ENCODE measurements around the gene PSD. TPM values are rescaled to one million over a fixed set of nuclear protein-coding genes. Genes with fewer than 3 reads are reported as not detected.

PSD gene
- total RNA-seq (1 to 10 TPM; 4.6 to 9.4 (median 6.6) TPM), polyA plus RNA-seq (5.7 TPM)
- long read RNA-seq, donor 1, partial matches to known transcripts, result 1 of 3 reads
- long read RNA-seq, donor 1, other reads (novel, unspliced or antisense), result 2 of 3 reads
- long read RNA-seq, donor 2, partial matches to known transcripts, result 0 of 4 reads
- long read RNA-seq, donor 2, other reads (novel, unspliced or antisense), result 4 of 4 reads
- long read RNA-seq, donor 3, partial matches to known transcripts, result 0 of 1 reads
- long read RNA-seq, donor 3, other reads (novel, unspliced or antisense), result 1 of 1 reads
- long read RNA-seq, donor 4, partial matches to known transcripts, result 0 of 12 reads
- long read RNA-seq, donor 4, other reads (novel, unspliced or antisense), result 12 of 12 reads

DNA sequence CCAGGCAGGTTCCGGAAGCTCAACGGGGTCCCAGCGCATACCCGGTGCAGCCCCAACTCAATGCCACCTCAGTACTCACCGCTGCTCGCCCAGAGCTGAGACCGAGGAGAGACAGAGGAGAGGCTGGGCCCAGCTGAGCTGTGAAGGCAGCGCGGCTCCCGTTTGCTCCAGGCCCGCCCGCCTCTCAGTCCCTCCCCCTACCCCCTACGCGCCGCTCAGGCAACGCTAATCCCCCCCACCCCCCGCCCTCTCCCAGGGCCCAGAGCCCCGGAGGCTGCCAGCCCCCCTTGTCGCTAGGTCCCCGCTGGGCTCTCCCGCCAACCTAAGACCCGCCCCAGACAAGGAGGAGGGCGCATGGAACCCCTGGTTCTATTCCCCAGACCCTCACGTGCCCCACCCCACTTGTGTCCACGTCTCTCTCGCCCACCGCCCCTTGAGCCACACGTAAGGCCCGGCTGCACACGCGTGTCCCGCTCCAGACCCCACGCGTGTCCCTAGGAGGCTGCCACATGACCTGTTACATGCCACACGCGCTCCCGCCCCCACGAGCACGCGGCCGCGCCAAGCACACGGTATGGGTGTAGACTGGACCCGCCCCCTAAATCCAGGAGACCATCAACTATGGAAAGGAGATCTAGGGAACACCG lies at the start of gene PSD:
TSS of gene PSD (minus strand) at position 164 of the 647 bp plus-strand sequence. CDS start 1,747 bp downstream, outside the sequence.
- peak in 1 of 3 donors; percentile 56 for DNase-seq
- Histone ChIP-seq H3K4me3 (ENCODE audit: low read length) (peak within 1 kb of the TSS; percentile 8), H3K27ac (ENCODE audit: low read length) (no peak within 1 kb of the TSS), H3K9me3 (ENCODE audit: control insufficient read depth, low read length) (no peaks in the 10 kb centered on the region), H3K4me1 (ENCODE audit: control insufficient read depth, insufficient read depth, low read length) (peaks cover 3% of the 10 kb centered on the region), H3K27me3 (ENCODE audit: control insufficient read depth, insufficient read depth) (no peaks in the 10 kb centered on the region)
- intact Hi-C loops (cut with DNase I), result no loop called here
- ATAC-seq, result no peak
- 2% methylated on average over 45 of the region's 45 CpGs for WGBS

DNA sequence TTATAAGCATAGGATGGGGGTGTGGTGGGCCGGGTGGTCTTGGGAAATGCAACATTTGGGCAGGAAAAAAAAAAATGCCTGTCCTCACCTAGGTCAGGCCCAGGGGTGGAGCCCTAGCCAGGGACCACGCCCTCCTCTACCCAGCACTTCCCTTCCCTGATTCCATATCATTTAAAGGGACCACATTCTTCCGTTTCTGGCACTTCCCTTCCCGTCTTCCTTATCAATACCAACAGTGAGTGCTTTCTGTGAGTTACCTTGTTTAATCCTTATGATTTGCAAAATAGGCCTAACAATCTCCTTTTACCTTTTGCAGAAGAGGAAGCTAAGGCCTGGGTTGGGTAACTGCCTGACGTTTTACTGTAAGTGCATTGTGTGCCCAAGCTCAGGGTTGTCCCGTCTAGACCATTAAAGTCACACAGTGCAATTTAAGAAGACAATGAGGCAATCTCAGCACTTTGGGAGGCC lies 49.4 kb upstream of the PSD start:
- ATAC-seq, result no peak
- no peak overlapping the region for H3K27ac ChIP-seq (ENCODE audit: low read length)
- 54% methylated on average over 6 of the region's 6 CpGs for WGBS

DNA sequence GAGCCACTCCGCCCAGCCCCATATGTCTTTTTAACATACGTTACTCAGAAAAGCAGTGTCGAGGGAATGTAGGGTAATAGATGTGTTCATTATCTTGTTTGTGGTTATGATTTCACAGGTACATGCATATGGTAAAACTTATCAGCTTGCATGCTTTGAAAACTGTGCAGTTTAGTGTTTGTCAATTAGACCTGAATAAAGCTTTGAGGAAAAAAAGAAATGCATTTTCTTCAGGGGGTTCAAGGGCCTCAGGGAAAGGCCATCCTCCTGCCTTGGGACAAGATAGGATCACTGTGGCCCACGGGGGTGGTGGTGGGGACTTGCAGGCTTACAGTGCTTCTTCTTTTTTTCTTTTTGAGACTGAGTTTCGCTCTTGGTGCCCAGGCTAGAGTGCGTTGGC lies 48.7 kb upstream of the PSD start:
- DNase-seq, result no peak
- H3K9me3 ChIP-seq (ENCODE audit: control insufficient read depth, low read length), result no peaks in the 10 kb centered on the region
- peaks cover 3% of the 10 kb centered on the region for H3K4me1 ChIP-seq (ENCODE audit: control insufficient read depth, insufficient read depth, low read length)
- H3K4me3 ChIP-seq (ENCODE audit: low read length), result no peak overlapping the region
- no peaks in the 10 kb centered on the region for H3K27me3 ChIP-seq (ENCODE audit: control insufficient read depth, insufficient read depth)
- WGBS, result 89% methylated on average over 6 of the region's 6 CpGs
- no peak for ATAC-seq
- no peak overlapping the region for H3K27ac ChIP-seq (ENCODE audit: low read length)
- intact Hi-C loops (cut with DNase I), result no loop called here

More for the DNA sequence above, 49.4 kb upstream of the PSD start:
- no peak overlapping the region for H3K4me3 ChIP-seq (ENCODE audit: low read length)
- no peaks in the 10 kb centered on the region for H3K27me3 ChIP-seq (ENCODE audit: control insufficient read depth, insufficient read depth)
- no peak for DNase-seq
- H3K4me1 ChIP-seq (ENCODE audit: control insufficient read depth, insufficient read depth, low read length), result no peaks in the 10 kb centered on the region
- no peaks in the 10 kb centered on the region for H3K9me3 ChIP-seq (ENCODE audit: control insufficient read depth, low read length)
- intact Hi-C loops (cut with DNase I), result no loop called here

DNA sequence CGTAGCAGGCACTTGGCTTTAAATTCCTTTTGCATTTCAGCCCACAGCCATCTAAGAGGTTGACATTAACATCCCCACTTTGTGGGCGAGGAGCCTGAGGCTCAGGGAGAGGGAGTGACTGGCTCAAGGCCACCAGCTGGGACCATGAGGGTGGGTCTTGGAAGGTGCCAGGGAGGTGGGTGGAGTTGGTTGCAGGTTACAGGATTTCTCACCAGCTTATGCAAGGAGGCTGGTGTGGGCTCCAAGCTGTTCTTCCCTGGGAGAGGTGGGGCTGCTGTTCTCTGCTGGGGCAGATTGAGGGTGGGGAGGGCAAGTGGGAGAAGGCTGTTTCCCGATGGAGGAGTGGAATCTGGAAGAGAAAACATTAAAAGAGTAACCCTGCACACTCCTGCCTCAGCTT lies 46.9 kb upstream of the PSD start:
- H3K4me3 ChIP-seq (ENCODE audit: low read length), result no peak overlapping the region
- no peaks in the 10 kb centered on the region for H3K27me3 ChIP-seq (ENCODE audit: control insufficient read depth, insufficient read depth)
- ATAC-seq (no peak), DNase-seq (no peak)
- peaks cover 4% of the 10 kb centered on the region for H3K4me1 ChIP-seq (ENCODE audit: control insufficient read depth, insufficient read depth, low read length)
- H3K9me3 ChIP-seq (ENCODE audit: control insufficient read depth, low read length), result no peaks in the 10 kb centered on the region
- intact Hi-C loops (cut with DNase I), result no loop called here
- H3K27ac ChIP-seq (ENCODE audit: low read length), result no peak overlapping the region
- 62% methylated on average over 3 of the region's 3 CpGs for WGBS

DNA sequence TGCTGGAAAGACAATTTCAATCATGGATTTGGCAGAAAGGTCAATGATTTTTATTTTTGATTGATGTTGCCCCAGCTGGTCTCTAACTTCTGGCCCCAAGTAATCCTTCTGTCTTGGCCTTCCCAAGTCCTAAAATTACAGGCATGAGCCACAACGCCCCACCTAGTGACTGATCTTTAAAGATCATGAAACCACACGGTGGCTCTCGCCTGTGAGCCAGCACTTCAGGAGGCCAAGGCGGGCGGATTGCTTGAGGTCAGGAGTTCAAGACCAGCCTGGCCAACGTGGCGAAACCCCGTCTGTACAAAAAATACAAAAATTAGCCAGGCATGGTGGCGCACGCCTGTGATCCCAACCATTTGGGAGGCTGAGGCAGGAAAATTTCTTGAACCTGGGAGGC lies 45.4 kb upstream of the PSD start:
- no peak for ATAC-seq
- Histone ChIP-seq H3K27ac (ENCODE audit: low read length) (no peak overlapping the region), H3K4me1 (ENCODE audit: control insufficient read depth, insufficient read depth, low read length) (peaks cover 4% of the 10 kb centered on the region), H3K27me3 (ENCODE audit: control insufficient read depth, insufficient read depth) (no peaks in the 10 kb centered on the region), H3K4me3 (ENCODE audit: low read length) (no peak overlapping the region), H3K9me3 (ENCODE audit: control insufficient read depth, low read length) (no peaks in the 10 kb centered on the region)
- intact Hi-C loops (cut with DNase I), result no loop called here
- WGBS, result 87% methylated on average over 10 of the region's 10 CpGs
- DNase-seq, result no peak

DNA sequence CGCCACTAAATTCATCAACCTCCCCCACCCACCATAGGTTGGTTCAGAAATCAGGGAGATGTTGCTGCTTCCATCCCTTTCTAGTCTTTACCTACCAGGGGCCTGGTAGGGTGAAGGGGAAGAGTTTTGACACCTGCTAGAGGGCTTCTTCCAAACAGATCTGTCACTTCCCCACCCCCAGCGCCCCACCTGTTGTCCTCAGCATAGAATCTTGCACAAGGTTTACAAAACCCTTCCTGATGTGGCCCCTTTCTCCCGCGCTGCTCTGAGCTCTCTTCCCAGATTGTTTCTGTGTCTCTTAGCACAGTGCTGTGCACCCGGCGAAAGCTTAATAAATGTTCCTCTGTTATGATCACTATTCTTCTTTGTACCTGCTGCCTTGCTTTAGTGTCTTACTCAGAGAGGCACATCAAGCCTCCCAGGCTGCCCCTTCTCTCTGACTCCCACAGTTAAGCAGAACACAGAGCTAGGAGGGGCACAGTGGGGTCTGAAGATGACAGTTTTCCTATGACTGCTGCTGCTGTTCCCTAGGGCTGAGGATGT lies 44.0 kb upstream of the PSD start:
- no peaks in the 10 kb centered on the region for H3K27me3 ChIP-seq (ENCODE audit: control insufficient read depth, insufficient read depth)
- ATAC-seq (no peak), DNase-seq (no peak)
- no peak overlapping the region for H3K4me3 ChIP-seq (ENCODE audit: low read length)
- H3K4me1 ChIP-seq (ENCODE audit: control insufficient read depth, insufficient read depth, low read length), result peaks cover 4% of the 10 kb centered on the region
- intact Hi-C loops (cut with DNase I), result no loop called here
- 73% methylated on average over 6 of the region's 6 CpGs for WGBS
- H3K9me3 ChIP-seq (ENCODE audit: control insufficient read depth, low read length), result no peaks in the 10 kb centered on the region
- no peak overlapping the region for H3K27ac ChIP-seq (ENCODE audit: low read length)

DNA sequence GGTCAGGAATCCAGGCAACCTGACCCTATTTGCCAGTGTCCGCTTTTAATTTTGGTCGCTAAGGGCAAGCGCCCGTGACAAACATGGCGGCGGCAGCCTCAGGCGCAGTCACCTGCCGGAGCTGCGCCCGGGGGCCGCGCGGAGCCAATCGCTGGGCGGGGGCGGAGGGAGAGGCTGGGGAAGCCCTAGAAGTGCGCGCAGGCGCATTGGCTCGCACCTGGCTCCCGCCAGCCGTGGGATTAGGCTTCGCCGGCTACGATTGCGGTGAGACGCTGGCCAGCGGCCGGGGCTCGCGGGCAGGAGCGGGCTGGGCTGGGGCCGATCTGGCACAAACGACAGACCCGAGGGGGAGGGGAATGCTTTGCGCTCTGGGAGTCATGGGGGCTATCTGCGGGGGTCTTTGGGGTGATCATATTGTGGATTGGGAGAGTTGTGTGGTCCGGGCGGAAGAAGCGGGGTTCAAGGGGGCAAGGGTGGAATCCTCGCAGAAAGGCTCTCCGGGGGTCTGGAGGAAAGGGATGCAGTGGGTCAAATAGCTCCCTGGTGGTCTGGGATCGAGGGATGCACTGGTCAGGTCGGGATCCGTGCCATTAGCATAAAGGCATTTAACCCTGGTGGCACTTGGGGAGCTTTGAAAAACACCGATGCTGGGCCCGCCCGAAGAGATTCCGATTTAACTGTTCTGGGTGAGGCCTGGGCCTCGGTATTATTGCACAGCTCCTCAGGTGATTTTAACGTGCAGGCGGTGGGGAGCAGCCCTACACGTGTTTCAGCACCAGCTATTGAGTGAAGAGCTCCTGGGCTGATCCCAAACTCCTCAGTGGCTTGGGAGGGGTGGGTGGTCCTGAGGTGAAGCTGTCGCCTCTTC lies 42.8 kb upstream of the PSD start:
- H3K27me3 ChIP-seq (ENCODE audit: control insufficient read depth, insufficient read depth), result no peaks in the 10 kb centered on the region
- intact Hi-C loops (cut with DNase I), result no loop called here
- ATAC-seq (peak; percentile 94 to 97), DNase-seq (peak; percentile 93 to 98 (median 97))
- H3K4me1 ChIP-seq (ENCODE audit: control insufficient read depth, insufficient read depth, low read length), result peaks cover 4% of the 10 kb centered on the region
- H3K27ac ChIP-seq (ENCODE audit: low read length), result no peak overlapping the region
- peak overlapping the region; percentile 60 for H3K4me3 ChIP-seq (ENCODE audit: low read length)
- H3K9me3 ChIP-seq (ENCODE audit: control insufficient read depth, low read length), result no peaks in the 10 kb centered on the region
- 4% methylated on average over 54 of the region's 54 CpGs for WGBS

DNA sequence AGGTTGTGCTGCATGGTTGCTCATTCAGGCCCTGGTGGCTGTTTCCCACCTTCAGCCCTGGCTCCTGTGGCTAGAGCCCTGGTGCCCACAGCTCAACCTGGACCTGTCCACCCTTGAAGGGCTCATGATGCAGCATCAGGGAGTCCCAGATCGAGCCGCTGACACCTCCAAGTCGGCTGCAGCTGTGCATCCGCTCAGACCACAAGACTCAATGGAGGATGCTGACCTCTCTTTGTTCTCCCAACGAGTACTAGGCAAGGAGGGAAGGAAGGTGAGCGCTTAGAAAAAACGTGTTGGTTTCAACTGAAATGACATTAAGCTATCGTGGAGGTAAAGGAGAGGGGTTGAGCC lies 42.2 kb upstream of the PSD start:
- WGBS, result 27% methylated on average over 8 of the region's 8 CpGs
- peak overlapping the region; percentile 60 for H3K4me3 ChIP-seq (ENCODE audit: low read length)
- no peaks in the 10 kb centered on the region for H3K27me3 ChIP-seq (ENCODE audit: control insufficient read depth, insufficient read depth)
- DNase-seq (no peak), ATAC-seq (peak; percentile 6 to 17)
- no peaks in the 10 kb centered on the region for H3K9me3 ChIP-seq (ENCODE audit: control insufficient read depth, low read length)
- H3K27ac ChIP-seq (ENCODE audit: low read length), result no peak overlapping the region
- H3K4me1 ChIP-seq (ENCODE audit: control insufficient read depth, insufficient read depth, low read length), result peaks cover 4% of the 10 kb centered on the region
- intact Hi-C loops (cut with DNase I), result no loop called here

DNA sequence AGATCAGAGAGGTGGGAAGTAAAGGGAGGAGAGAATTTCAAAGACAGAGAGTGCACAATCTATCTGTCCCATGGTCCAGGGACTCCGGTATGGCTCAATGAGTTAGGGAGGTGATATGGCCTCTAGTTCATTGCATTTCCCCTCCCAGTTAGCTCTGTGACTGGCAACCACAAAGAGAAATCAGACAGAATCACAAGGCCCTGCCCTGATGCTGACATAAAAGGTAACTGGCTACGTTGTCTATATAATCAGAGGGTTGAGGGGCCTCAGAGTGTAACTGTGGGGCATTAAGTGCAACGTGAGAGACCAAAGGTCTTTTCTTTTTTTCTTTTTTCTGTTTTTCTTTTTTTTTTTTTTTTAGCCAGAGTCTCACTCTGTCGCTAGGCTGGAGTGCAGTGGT lies 40.1 kb upstream of the PSD start:
- WGBS, result 78% methylated on average over 4 of the region's 4 CpGs
- H3K4me3 ChIP-seq (ENCODE audit: low read length), result no peak overlapping the region
- peaks cover 4% of the 10 kb centered on the region for H3K4me1 ChIP-seq (ENCODE audit: control insufficient read depth, insufficient read depth, low read length)
- H3K27me3 ChIP-seq (ENCODE audit: control insufficient read depth, insufficient read depth), result no peaks in the 10 kb centered on the region
- H3K9me3 ChIP-seq (ENCODE audit: control insufficient read depth, low read length), result no peaks in the 10 kb centered on the region
- H3K27ac ChIP-seq (ENCODE audit: low read length), result no peak overlapping the region
- DNase-seq (no peak), ATAC-seq (no peak)
- intact Hi-C loops (cut with DNase I), result no loop called here

DNA sequence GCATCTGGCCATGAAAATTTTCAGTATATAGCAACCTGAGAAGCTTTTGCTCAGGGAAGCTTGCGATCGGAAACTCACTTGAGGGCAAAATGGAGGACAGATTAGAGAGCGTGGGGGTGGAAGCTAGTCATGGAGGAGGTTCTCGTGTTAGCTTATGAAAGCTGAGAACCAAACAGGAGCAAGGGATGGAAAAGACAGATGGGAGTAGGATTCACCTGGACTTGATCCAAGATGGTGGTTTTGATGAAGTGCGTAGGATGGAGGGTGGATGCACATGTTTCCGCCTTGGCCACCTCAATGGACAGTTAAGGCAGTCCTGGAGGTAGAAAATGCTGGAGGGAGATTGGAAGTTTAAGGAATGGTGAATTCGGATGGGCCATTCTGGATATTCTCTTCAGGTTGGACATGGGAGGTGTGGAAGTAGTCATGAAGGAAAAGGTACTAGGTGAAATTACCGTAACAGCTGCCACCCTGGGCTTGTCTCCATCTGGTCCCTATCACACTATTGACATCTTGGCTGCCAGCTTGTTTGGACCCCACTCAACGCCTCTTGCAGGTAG lies 39.1 kb upstream of the PSD start:
- Histone ChIP-seq H3K27ac (ENCODE audit: low read length) (no peak overlapping the region), H3K4me3 (ENCODE audit: low read length) (no peak overlapping the region), H3K27me3 (ENCODE audit: control insufficient read depth, insufficient read depth) (no peaks in the 10 kb centered on the region), H3K9me3 (ENCODE audit: control insufficient read depth, low read length) (no peaks in the 10 kb centered on the region), H3K4me1 (ENCODE audit: control insufficient read depth, insufficient read depth, low read length) (peaks cover 2% of the 10 kb centered on the region)
- 83% methylated on average over 9 of the region's 9 CpGs for WGBS
- no peak for ATAC-seq
- intact Hi-C loops (cut with DNase I), result no loop called here
- DNase-seq, result no peak

Data from right cardiac atrium (tissue), 5 donors.